Osteocyte (in vitro differentiated cells): Measurements from ENCODE around the gene BRAF. TPM values are rescaled to one million over a fixed set of nuclear protein-coding genes. Genes with fewer than 3 reads are reported as not detected.
A peak's percentile ranks its signal among the peaks of the same experiment; 100 is the strongest.
"Not testable (repeated sequence)": the region's sequence is repeated elsewhere in the genome, so short reads cannot be mapped to it uniquely, and the experiment has no call there.

ENCODE experiments used
- DNase-seq: peaks from one replicate; pipeline ENCODE4 v3.0.0; 2021; ENCODE audit warnings: mixed read lengths; ENCODE audit not compliant: unreplicated experiment; ENCODE audit errors: extremely low spot score
- H3K27ac Mint-ChIP-seq: one replicate; pipeline ENCODE4 v1.8.0; 2021; ENCODE audit warnings: mild to moderate bottlenecking, mixed read lengths; ENCODE audit not compliant: unreplicated experiment
- H3K27me3 Mint-ChIP-seq: one replicate; pipeline ENCODE4 v1.8.0; 2021; ENCODE audit warnings: mixed read lengths; ENCODE audit not compliant: unreplicated experiment
- H3K36me3 Mint-ChIP-seq: one replicate; pipeline ENCODE4 v1.8.0; 2021; ENCODE audit warnings: mixed read lengths; ENCODE audit not compliant: unreplicated experiment
- H3K4me1 Mint-ChIP-seq: one replicate; pipeline ENCODE4 v1.8.0; 2021; ENCODE audit warnings: mixed read lengths; ENCODE audit not compliant: unreplicated experiment
- H3K4me3 Mint-ChIP-seq: one replicate; pipeline ENCODE4 v1.8.0; 2021; ENCODE audit warnings: mild to moderate bottlenecking, moderate library complexity, mixed read lengths; ENCODE audit not compliant: unreplicated experiment
- H3K9me3 Mint-ChIP-seq: one replicate; pipeline ENCODE4 v1.8.0; 2021; ENCODE audit warnings: mixed read lengths; ENCODE audit not compliant: unreplicated experiment
- total RNA-seq: library from RNA; stranded (reverse); gene quantifications from 2 replicates; pipeline ENCODE4 v1.2.1, GENCODE V29; 2021
- TF ChIP-seq, protein P1 (sequence below): fragments of 200-600 bp; sonication (generic); IDR thresholded peaks from 2 replicates; pipeline ENCODE4 v1.5.0; 2021; ENCODE audit warnings: antibody characterized with exemption, mild to moderate bottlenecking, moderate library complexity

BRAF gene
- total RNA-seq, 1 donor from 2014 or later, result 25.8 TPM

DNA sequence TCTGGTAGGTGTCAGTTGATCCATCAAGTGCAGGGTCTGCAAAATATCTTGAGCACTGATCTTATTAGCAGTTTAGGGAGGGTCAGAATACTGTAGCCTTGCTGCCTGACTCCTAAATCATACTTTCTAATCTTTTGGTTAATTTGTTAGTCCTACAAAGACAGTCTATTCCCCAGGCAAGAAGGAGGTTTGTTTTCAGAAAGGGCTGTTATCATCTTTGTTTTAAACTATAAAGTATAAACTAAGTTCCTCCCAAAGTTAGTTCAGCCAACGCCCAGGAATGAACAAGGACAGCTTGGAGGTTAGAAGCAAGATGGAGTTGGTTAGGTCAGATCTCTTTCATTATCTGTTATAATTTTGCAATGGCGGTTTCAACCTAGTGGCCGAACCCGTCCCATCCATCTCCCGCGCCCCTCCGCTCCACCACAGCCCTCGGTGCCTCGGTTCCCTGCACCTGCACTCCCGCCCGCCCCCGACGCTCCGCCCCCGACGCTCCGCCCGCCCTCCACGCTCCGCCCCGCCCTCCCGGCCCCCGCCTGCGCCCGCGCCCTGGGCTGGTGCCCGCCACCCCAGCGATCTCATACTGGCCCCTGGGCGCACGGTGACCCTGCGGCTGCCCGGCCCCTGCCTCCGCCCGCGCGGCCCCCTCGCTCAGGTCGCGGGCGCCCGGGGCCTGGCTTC is 252.2 kb downstream of the BRAF start, which contains the start of gene ADCK2:
Gene ADCK2 (plus strand): TSS at position 564 of the 681 bp plus-strand sequence. CDS start 386 bp downstream, outside the sequence.
- peaks cover 2% of the 10 kb centered on the region for H3K36me3 Mint-ChIP-seq
- H3K4me1 Mint-ChIP-seq, result peaks cover 43% of the 10 kb centered on the region
- peak within 1 kb of the TSS; percentile 50 for H3K27ac Mint-ChIP-seq
- TF ChIP-seq, protein P1, sequence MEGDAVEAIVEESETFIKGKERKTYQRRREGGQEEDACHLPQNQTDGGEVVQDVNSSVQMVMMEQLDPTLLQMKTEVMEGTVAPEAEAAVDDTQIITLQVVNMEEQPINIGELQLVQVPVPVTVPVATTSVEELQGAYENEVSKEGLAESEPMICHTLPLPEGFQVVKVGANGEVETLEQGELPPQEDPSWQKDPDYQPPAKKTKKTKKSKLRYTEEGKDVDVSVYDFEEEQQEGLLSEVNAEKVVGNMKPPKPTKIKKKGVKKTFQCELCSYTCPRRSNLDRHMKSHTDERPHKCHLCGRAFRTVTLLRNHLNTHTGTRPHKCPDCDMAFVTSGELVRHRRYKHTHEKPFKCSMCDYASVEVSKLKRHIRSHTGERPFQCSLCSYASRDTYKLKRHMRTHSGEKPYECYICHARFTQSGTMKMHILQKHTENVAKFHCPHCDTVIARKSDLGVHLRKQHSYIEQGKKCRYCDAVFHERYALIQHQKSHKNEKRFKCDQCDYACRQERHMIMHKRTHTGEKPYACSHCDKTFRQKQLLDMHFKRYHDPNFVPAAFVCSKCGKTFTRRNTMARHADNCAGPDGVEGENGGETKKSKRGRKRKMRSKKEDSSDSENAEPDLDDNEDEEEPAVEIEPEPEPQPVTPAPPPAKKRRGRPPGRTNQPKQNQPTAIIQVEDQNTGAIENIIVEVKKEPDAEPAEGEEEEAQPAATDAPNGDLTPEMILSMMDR, result no peak
- H3K27me3 Mint-ChIP-seq, result no peaks in the 10 kb centered on the region
- DNase-seq, result no peak
- peak within 1 kb of the TSS; percentile 73 for H3K4me3 Mint-ChIP-seq
- no peaks in the 10 kb centered on the region for H3K9me3 Mint-ChIP-seq

DNA sequence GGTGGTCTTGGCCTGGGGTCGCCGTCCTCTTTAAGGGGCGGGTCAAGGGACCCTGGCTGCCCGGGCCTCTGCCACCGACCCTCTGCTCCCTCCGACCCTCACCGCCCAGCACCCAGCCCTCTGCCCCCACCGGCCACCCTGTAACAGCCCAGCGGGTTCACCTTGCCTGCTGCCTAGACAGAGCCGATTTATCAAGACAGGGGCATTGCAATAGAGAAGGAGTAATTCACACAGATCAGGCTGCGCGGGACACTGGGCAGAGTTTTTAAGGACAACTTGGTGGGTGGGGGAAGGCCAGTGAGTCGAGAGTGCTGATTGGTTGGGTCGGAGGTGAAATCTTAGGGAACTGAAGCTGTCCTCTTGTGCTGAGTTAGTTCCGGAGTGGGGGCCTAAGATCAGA is 252.8 kb downstream of the BRAF start:
- no peak overlapping the region for H3K27ac Mint-ChIP-seq
- H3K4me3 Mint-ChIP-seq, result peak overlapping the region; percentile 71
- H3K4me1 Mint-ChIP-seq, result peaks cover 48% of the 10 kb centered on the region
- no peaks in the 10 kb centered on the region for H3K36me3 Mint-ChIP-seq
- TF ChIP-seq, protein P1, result no peak
- DNase-seq, result no peak
- no peaks in the 10 kb centered on the region for H3K27me3 Mint-ChIP-seq
- no peaks in the 10 kb centered on the region for H3K9me3 Mint-ChIP-seq

DNA sequence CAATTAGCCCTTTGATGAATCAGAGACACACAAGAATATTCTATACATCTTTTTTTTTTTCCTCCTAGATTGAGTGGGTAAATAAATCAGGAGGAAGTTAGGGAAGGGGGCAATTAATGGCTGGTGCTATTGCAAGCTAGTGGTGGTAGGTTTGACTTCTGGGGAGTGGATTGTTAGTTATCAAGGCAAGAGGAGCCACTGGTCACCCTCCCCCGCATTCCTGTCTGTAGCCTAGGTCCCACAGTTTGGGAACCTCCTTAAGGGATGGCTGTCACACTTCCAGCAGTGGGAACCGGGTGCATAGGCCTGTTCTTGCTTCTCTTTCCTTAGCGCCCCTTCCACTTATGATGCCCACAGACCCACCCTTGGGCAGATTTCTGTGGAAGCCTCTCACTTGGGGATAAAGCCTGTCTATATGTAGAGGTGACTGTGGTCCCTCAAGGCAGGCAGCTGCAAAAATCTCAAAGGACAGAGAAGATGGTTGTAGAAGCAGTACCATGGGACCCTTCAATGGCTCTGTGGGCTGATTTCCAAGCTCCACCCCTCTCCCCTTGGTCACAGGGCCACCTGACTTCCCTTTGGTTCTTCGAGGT is 254.3 kb downstream of the BRAF start:
- Mint-ChIP-seq H3K36me3 (no peaks in the 10 kb centered on the region), H3K27ac (no peak overlapping the region), H3K27me3 (no peaks in the 10 kb centered on the region), H3K4me3 (no peak overlapping the region), H3K4me1 (peaks cover 50% of the 10 kb centered on the region), H3K9me3 (no peaks in the 10 kb centered on the region)
- DNase-seq, result no peak
- TF ChIP-seq, protein P1, result no peak

DNA sequence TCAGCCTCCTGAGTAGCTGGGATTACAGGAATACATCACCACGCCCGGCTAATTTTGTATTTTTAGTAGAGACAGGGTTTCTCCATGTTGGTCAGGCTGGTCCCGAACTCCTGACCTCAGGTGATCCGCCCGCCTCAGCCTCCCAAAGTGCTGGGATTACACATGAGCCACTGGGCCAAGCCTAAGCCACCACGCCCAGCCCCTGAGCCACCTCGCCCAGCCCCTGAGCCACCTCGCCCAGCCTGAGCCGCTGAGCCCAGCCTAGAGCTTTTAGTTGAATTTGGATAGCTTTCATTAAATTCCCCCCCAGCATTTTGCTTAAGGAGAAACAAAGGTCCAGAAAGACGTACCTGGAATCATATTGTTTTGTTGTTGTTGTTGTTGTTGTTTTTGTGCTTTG is 254.9 kb downstream of the BRAF start:
- H3K27me3 Mint-ChIP-seq, H3K36me3 Mint-ChIP-seq, H3K9me3 Mint-ChIP-seq, H3K27ac Mint-ChIP-seq, H3K4me3 Mint-ChIP-seq, DNase-seq: not testable (repeated sequence)
- H3K4me1 Mint-ChIP-seq, result peaks cover 44% of the 10 kb centered on the region

DNA sequence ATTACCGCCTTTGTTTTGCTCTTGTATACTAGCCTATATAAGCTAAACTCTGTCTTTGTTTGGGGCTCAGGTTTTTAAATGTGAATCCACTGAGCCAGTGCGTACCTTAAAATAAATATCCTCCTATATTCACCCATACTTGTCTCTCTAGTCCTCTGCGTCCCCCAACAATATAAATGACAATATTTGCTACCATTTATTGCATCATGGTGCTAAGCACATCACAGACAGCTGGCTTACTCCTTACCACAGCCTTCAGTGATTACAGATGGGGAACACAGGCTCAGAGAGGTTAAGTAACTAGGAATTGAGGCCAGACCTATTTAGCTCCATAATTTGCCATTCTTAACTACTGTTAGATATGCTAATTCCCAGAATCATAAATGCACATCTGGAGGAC is 255.4 kb downstream of the BRAF start:
- Mint-ChIP-seq H3K36me3 (no peaks in the 10 kb centered on the region), H3K9me3 (no peaks in the 10 kb centered on the region), H3K27me3 (no peaks in the 10 kb centered on the region), H3K27ac (no peak overlapping the region), H3K4me1 (peaks cover 39% of the 10 kb centered on the region), H3K4me3 (no peak overlapping the region)
- DNase-seq, result no peak
- TF ChIP-seq, protein P1, result no peak

Other genes with a start within 250 kb of the BRAF start
- gene NDUFB2, start 228.2 kb downstream of the BRAF start, total RNA-seq, result 177 and 184 TPM in 2 replicates
- 38.0 and 42.0 TPM in 2 replicates for gene MRPS33, start 90.0 kb upstream of the BRAF start, total RNA-seq
- gene TMEM178B, start 149.1 kb upstream of the BRAF start, total RNA-seq, result 0.70 and 0.99 TPM in 2 replicates